Measurements from ENCODE around the gene HSD11B2.
A peak's percentile ranks its signal among the peaks of the same experiment; 100 is the strongest.

Gene HSD11B2

DNA sequence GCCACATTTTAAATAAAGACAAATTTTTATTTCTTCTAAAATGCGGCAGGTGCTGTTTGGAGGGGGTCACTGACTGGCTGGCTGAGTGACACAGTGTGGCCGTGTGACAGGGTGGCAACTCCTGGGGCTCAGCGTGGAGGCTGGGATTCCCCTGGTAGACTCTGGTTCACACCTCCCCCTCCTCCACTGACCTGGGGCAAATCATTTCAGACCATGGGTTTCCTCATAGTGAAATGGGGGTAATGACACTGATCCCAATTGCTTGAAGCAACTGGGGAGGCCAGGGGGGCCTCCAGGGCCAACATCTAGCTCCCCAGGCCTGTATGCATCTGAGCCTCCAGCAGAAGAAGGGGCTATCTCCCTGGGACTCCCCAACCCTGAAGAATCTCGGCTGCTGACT is 6.6 kb downstream of the HSD11B2 start:
- no peak for DNase-seq (ENCODE audit: low read depth)
- no peak overlapping the region for H3K4me3 ChIP-seq (ENCODE audit: low read depth, low read length)
- TF ChIP-seq, protein P1, sequence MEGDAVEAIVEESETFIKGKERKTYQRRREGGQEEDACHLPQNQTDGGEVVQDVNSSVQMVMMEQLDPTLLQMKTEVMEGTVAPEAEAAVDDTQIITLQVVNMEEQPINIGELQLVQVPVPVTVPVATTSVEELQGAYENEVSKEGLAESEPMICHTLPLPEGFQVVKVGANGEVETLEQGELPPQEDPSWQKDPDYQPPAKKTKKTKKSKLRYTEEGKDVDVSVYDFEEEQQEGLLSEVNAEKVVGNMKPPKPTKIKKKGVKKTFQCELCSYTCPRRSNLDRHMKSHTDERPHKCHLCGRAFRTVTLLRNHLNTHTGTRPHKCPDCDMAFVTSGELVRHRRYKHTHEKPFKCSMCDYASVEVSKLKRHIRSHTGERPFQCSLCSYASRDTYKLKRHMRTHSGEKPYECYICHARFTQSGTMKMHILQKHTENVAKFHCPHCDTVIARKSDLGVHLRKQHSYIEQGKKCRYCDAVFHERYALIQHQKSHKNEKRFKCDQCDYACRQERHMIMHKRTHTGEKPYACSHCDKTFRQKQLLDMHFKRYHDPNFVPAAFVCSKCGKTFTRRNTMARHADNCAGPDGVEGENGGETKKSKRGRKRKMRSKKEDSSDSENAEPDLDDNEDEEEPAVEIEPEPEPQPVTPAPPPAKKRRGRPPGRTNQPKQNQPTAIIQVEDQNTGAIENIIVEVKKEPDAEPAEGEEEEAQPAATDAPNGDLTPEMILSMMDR (conservative IDR thresholded peaks at IDR 0.05; ENCODE audit: low read depth, low read length): no peak

DNA sequence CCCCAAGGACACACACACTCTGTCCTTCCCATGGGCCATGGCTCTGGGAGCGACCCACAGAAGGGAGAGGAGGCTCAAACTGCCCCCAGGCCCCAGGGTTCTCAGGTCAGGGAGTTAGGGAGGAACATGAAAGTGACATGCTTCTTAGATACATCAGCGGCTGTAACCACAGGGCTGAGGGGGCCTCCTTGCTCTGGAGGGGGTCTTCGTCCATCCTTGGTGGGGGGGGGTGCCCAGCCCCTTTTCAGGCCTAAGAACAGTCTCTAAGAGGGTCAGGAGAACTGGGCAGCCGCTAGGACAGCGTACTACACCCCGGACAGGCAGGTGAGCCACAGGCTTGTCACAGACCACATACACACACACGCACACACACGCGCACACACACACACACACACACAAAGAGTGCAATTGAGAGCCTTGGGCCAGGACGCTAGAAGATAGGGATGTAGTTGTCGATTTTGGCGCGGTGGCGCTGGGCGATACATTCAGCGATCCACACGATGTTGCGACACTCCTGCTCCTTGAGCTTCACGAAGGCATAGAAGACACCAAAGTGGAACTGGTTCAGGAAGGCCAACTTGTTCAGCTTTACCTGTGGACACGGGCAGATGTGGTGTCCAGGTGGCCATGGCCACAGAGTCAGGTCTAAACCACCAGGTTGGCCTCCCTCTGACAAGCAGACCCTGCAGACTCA is 7.3 kb downstream of the HSD11B2 start:
- TF ChIP-seq, protein P1 (conservative IDR thresholded peaks at IDR 0.05; ENCODE audit: low read depth, low read length): no peak
- DNase-seq (ENCODE audit: low read depth): no peak
- no peak overlapping the region for H3K4me3 ChIP-seq (ENCODE audit: low read depth, low read length)

DNA sequence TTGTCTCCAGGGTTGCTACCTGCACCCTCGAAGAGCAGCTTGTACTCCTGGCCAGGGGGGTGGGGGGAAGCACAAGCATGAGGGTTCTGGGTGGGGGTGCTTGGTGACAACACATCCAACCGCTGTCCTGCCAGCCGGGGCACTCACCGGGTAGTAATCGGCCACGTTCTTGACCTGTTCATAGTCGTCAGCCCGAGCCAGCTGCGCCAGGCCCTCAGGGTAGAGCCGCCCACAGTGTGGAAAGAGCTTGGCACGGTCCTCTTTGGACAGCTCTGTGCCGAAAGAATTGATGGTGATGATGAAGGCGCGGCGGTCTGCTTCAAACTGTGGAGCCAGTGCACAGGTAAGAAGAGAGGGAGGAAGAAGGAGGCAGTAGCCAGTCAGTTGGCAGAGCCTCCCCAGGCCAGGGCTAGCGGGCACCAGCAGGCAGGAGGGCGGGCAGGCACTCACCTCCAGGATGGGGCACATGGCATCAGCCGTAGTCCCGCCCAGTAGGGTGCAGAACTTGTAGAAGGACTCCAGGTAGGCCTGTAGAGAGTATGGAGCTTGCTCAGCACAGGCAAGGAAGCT is 8.0 kb downstream of the HSD11B2 start:
- DNase-seq (ENCODE audit: low read depth): no peak
- H3K4me3 ChIP-seq (ENCODE audit: low read depth, low read length): no peak overlapping the region
- TF ChIP-seq, protein P1 (conservative IDR thresholded peaks at IDR 0.05; ENCODE audit: low read depth, low read length): no peak

DNA sequence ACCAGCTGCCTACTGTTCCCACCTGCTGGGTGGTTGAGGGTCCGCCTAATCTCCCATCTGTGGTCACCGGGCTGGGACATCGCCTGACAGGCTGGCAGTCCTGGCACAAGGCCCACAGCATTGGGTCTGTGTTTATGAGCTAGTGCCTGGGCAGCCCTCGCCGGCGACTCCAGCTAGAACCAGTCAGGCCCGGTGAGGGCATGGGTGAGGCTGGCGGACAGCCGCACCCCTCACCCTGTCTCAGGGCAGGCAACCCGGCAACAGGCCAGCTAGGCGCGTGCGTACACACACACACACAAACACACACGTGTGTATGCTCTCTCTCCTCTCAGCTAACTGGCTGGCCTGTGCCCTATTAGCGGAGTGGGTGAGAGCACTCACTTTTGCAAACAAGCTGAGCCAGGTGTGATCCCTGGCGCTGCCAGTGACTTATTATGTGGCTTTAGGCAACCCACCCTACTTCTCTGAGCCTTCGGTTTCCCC is 10.4 kb downstream of the HSD11B2 start:
- TF ChIP-seq, protein P1 (conservative IDR thresholded peaks at IDR 0.05; ENCODE audit: low read depth, low read length): no peak
- no peak overlapping the region for H3K4me3 ChIP-seq (ENCODE audit: low read depth, low read length)
- no peak for DNase-seq (ENCODE audit: low read depth)

DNA sequence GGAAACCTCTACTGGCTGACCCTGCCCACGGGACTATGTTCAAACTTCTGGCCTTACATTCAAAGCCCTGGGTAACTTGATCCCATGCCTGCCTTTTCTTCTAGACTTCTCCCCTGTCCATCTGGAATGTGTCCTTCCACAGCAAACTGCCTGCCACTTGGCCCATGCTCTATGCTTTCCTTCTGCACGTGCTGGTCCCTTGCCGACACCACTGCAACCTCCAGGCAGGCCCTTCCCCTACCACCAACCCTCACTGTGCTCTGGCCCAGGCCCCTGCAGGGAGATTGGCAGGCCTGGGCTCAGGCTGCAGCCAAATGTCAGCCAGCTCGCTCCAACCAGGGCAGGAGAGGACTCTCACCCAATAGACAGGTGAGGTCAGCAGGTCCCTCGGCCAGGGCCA is 11.0 kb downstream of the HSD11B2 start:
- DNase-seq (ENCODE audit: low read depth): peak; percentile 40
- H3K4me3 ChIP-seq (ENCODE audit: low read depth, low read length): no peak overlapping the region
- TF ChIP-seq, protein P1 (conservative IDR thresholded peaks at IDR 0.05; ENCODE audit: low read depth, low read length): no peak

DNA sequence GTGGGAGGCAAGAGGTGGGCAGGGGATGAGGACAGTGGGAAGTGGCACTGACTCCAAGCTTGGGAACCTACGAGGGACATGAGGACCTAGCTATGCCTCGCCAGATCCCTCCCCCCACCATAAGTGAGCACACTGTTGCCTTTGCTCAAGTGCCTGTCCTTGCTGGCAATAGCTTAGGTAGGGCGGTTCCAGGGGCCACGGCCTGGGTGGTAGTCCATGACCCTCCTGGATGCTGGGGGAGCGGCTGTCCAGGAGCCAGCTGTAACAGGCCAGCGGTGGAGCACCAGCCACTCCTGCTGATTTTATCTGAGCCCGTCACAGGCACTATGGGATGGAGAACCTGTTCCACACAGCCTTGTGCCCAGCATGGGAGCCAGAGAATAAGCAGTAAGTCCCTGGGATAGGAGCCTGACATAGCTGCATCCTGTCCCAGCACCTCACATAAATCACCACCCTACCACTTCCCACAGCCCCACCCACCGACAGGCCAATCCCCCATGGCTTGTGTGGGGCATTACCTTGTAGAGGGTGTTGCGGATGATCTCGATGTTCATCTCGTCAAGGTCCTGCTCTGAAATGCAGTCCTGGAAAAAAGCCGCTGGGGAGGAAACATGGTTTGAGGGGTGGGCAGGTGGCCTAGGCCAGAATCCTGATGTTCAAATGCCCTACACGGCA is 11.8 kb downstream of the HSD11B2 start:
- H3K4me3 ChIP-seq (ENCODE audit: low read depth, low read length): no peak overlapping the region
- TF ChIP-seq, protein P1 (conservative IDR thresholded peaks at IDR 0.05; ENCODE audit: low read depth, low read length): no peak
- no peak for DNase-seq (ENCODE audit: low read depth)

All from choroid plexus epithelial cell (primary cell).